Colonic mucosa (tissue), 4 donors: ENCODE data around the gene APOBEC3F. TPM values are rescaled to one million over a fixed set of nuclear protein-coding genes. Genes with fewer than 3 reads are reported as not detected.
"Not testable (repeated sequence)": the region's sequence is repeated elsewhere in the genome, so short reads cannot be mapped to it uniquely, and the experiment has no call there.

Experiments used
- DNase-seq: peaks from one replicate; pipeline ENCODE4 v3.0.0-alpha.2; 2020
- H3K27ac ChIP-seq: fragments of 200-600 bp; one replicate; pipeline ENCODE4 v1.8.0; 2021
- H3K27me3 ChIP-seq: fragments of 200-600 bp; one replicate; pipeline ENCODE4 v1.8.0; 2021
- H3K36me3 ChIP-seq: fragments of 200-600 bp; one replicate; pipeline ENCODE4 v1.8.0; 2021
- H3K4me1 ChIP-seq: fragments of 200-600 bp; one replicate; pipeline ENCODE4 v1.8.0; 2021; ENCODE audit warnings: mild to moderate bottlenecking
- H3K4me3 ChIP-seq: fragments of 200-600 bp; one replicate; pipeline ENCODE4 v1.8.0; 2021
- H3K9ac ChIP-seq, 2 donors: one replicate each; pipeline ENCODE4 v1.7.0; 2013; ENCODE audit warnings: control low read depth in 2 of 2, low read depth in 2 of 2, low read length in 2 of 2
- H3K9me3 ChIP-seq: fragments of 200-600 bp; one replicate; pipeline ENCODE4 v1.8.0; 2021
- intact Hi-C: fragments of 100-400 bp; cut with DNase I; formaldehyde crosslinking; loops from one replicate; pipeline ENCODE4 v1.14.1; 2022
- total RNA-seq, 2 donors: library from RNA; stranded (reverse); fragmentation: NEBNext Ultra II Directional in 1 of 2; extraction: Animal tissue kit (Norgen Biotek cat#: 25700) in 1 of 2; gene quantifications; one replicate each; pipeline ENCODE4 v1.2.1, GENCODE V29; 2021
- TF ChIP-seq, protein P1 (sequence below): fragments of 200-600 bp; IDR thresholded peaks from one replicate; pipeline ENCODE4 v1.8.0; 2022; ENCODE audit warnings: antibody characterized with exemption, mild to moderate bottlenecking
- donor health status: healthy.
- donor health status: DM: no; HTN: no; CAD: no.
- donor health status: DM: no; HTN: no; CAD: no.

APOBEC3F gene
- total RNA-seq, 2 donors from 2014 or later, result 7.0 to 7.3 TPM

DNA sequence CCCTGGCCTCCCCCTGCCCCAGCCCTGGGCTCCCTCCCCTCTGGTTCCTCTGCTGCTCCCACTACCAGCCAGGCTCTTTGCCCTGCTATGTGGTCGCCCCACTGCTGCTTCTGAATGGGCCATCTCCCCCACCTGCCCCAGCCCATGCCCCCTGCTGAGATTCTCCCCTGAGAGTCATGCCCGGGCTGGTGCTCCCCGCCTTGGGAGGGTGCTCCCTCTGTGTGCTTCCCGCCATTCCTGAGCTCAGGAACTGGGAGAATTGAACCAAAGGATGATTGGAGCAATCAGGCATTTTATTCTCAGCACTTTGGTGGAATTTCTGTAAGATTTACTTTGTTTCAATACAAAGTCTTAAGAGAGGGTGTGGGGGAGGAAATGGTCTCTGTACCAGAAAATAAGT lies 12.9 kb upstream of the APOBEC3F start:
- Histone ChIP-seq H3K27me3 (no peaks in the 10 kb centered on the region), H3K9ac (no peak overlapping the region), H3K4me1 (no peaks in the 10 kb centered on the region), H3K36me3 (no peaks in the 10 kb centered on the region), H3K9me3 (no peaks in the 10 kb centered on the region), H3K27ac (no peak overlapping the region), H3K4me3 (no peak overlapping the region)
- TF ChIP-seq, protein P1, sequence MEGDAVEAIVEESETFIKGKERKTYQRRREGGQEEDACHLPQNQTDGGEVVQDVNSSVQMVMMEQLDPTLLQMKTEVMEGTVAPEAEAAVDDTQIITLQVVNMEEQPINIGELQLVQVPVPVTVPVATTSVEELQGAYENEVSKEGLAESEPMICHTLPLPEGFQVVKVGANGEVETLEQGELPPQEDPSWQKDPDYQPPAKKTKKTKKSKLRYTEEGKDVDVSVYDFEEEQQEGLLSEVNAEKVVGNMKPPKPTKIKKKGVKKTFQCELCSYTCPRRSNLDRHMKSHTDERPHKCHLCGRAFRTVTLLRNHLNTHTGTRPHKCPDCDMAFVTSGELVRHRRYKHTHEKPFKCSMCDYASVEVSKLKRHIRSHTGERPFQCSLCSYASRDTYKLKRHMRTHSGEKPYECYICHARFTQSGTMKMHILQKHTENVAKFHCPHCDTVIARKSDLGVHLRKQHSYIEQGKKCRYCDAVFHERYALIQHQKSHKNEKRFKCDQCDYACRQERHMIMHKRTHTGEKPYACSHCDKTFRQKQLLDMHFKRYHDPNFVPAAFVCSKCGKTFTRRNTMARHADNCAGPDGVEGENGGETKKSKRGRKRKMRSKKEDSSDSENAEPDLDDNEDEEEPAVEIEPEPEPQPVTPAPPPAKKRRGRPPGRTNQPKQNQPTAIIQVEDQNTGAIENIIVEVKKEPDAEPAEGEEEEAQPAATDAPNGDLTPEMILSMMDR, result no peak
- no peak for DNase-seq
- intact Hi-C loops, result no loop called here

DNA sequence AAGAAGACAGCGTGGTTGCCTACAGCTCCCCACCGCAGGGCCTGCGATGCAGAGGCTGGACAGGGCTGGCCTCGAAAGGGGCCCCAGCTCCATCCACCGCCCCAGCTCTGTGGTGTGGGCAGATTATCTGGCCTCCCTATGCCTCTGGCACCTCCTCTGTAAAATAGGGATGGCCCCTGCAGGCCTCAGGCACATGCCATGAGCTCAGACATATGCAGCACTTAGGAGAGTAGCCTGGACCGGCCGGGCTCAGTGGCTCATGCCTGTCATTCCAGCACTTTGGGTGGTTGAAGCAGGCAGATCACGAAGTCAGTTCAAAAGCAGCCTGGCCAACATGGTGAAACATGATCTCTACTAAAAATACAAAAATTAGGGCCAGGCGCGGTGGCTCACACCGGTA lies 12.4 kb upstream of the APOBEC3F start:
- no peaks in the 10 kb centered on the region for H3K4me1 ChIP-seq
- H3K4me3 ChIP-seq, result no peak overlapping the region
- H3K9ac ChIP-seq, result no peak overlapping the region
- no peaks in the 10 kb centered on the region for H3K9me3 ChIP-seq
- DNase-seq, result no peak
- no peak overlapping the region for H3K27ac ChIP-seq
- intact Hi-C loops, result no loop called here
- H3K36me3 ChIP-seq, result no peaks in the 10 kb centered on the region
- no peaks in the 10 kb centered on the region for H3K27me3 ChIP-seq
- TF ChIP-seq, protein P1, result no peak

DNA sequence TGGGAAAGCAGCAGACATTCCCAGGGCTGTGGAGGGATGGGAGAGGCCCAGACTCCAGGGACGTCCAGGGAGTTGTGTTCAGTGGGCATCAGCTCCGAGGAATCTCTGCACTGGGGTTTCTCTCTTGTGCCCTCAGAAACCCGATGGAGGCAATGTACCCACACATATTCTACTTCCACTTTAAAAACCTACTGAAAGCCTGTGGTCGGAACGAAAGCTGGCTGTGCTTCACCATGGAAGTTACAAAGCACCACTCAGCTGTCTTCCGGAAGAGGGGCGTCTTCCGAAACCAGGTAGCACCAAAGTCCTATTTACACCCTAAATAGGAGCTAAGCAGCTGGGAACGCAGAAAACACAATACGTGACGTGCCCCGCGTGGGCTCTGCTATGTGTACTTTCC lies 11.4 kb upstream of the APOBEC3F start:
- Histone ChIP-seq H3K9me3 (no peaks in the 10 kb centered on the region), H3K27me3 (no peaks in the 10 kb centered on the region), H3K4me3 (no peak overlapping the region), H3K36me3 (no peaks in the 10 kb centered on the region), H3K4me1 (no peaks in the 10 kb centered on the region), H3K9ac (no peak overlapping the region), H3K27ac (no peak overlapping the region)
- TF ChIP-seq, protein P1, result no peak
- intact Hi-C loops, result no loop called here
- DNase-seq, result no peak

DNA sequence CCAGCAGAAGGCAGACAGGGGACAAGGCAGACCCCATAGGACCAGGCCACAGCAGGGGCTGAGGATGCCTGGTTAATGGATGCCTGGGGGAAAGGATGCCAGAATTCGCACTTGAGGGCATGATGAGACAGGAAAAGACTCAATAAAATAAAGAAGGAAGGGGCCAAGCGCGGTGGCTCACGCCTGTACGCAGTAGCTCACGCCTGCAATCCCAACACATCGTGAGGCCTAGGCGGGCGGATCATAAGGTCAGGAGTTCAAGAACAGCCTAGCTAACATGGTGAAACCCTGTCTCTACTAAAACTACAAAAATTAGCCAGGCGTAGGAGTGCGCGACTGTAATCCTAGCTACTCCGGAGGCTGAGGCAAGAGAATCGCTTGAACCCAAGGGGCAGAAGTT lies 10.0 kb upstream of the APOBEC3F start:
- no peaks in the 10 kb centered on the region for H3K36me3 ChIP-seq
- TF ChIP-seq, protein P1, result no peak
- intact Hi-C loops, result no loop called here
- no peak overlapping the region for H3K9ac ChIP-seq
- H3K27ac ChIP-seq, result no peak overlapping the region
- no peak for DNase-seq
- H3K4me1 ChIP-seq, result no peaks in the 10 kb centered on the region
- no peaks in the 10 kb centered on the region for H3K27me3 ChIP-seq
- H3K9me3 ChIP-seq, result no peaks in the 10 kb centered on the region
- H3K4me3 ChIP-seq, result no peak overlapping the region

DNA sequence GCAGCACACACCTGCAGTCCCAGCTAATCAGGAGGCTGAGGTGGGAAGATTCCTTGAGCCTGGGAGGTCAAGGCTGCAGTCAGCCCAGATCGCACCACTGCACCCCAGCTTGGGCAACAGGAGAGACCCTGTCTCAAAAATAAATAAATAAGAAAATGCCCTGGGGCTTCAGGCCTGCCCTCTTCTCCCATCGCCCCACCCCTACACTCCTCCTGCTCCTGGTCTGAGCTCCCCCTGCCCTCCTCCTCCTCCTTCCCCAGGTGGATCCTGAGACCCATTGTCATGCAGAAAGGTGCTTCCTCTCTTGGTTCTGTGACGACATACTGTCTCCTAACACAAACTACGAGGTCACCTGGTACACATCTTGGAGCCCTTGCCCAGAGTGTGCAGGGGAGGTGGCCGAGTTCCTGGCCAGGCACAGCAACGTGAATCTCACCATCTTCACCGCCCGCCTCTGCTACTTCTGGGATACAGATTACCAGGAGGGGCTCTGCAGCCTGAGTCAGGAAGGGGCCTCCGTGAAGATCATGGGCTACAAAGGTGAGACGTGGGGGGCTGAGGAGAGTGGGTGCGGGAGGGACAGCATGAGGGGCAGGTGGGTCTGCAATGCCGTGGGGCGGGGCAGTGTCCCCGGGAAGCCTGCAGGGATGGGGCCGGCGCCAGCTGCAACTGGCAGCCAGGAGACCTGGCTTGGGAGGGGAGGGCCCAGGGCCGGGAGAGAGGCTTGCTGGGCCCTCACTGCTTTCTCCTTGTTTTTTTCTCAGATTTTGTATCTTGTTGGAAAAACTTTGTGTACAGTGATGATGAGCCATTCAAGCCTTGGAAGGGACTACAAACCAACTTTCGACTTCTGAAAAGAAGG lies 9.0 kb upstream of the APOBEC3F start:
- H3K4me3 ChIP-seq, H3K9me3 ChIP-seq, intact Hi-C loops, H3K9ac ChIP-seq, H3K36me3 ChIP-seq, DNase-seq, H3K27me3 ChIP-seq, H3K4me1 ChIP-seq, H3K27ac ChIP-seq: not testable (repeated sequence)

DNA sequence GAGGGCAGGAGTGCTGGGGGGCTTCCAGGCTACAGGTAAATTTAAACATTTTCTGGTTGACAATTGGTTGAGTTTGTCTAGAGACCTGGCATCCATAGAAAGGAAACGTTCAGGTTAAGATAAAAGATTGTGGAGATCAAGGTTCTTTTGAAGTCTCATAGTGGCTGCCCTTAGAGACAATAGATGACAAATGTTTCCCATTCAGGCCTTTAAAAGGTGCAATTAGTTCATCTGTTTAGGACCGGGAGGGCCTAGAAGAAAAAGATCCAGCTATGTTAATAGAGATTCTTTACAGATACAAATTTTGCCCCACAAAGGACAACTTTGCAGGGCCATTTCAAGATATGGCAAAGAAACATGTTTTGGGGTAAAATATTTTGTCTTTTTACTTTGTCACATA lies 3.6 kb upstream of the APOBEC3F start:
- H3K9ac ChIP-seq, DNase-seq, H3K36me3 ChIP-seq, H3K27ac ChIP-seq, H3K4me1 ChIP-seq, H3K4me3 ChIP-seq, intact Hi-C loops, H3K9me3 ChIP-seq, H3K27me3 ChIP-seq: not testable (repeated sequence)
